Ureter (tissue), 1 donor: ENCODE measurements around the gene WNT3A. TPM values are rescaled to one million over a fixed set of nuclear protein-coding genes. Genes with fewer than 3 reads are reported as not detected.

Source experiments
- DNase-seq: peaks from one replicate; pipeline ENCODE4 v3.0.0-alpha.2; 2020; ENCODE audit warnings: low spot score
- total RNA-seq: library from RNA; stranded (reverse); gene quantifications from one replicate; pipeline ENCODE4 v1.2.4, GENCODE V29; 2023
- donor health status: DM: yes; HTN: yes; CAD: no.

Gene WNT3A
- total RNA-seq, 1 donor from 2014 or later, result 0.21 TPM

DNA sequence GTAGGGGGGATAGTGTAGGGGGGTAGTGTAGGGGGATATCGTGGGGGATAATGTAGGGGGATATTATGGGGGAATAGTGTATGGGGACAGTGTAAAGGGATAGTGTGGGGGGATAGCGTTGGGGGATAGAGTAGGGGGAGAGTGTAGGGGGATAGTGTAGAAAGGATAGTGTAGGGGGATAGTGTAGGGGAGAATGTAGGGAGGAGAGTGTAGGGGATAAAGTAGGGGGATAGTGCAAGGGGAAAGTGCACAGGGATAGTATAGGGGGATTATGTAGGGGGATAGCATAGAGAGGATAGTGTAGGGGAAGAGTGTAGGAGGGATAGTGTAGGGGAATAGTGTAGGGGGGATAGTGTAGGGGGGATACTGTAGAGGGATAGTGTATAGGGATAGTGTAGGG lies 63.4 kb downstream of the WNT3A start:
- no peak for DNase-seq

- DNase-seq, result no peak
These were observed 64.1 kb downstream of the WNT3A start for GRCh38 chr1:228070851-228071250.

DNA sequence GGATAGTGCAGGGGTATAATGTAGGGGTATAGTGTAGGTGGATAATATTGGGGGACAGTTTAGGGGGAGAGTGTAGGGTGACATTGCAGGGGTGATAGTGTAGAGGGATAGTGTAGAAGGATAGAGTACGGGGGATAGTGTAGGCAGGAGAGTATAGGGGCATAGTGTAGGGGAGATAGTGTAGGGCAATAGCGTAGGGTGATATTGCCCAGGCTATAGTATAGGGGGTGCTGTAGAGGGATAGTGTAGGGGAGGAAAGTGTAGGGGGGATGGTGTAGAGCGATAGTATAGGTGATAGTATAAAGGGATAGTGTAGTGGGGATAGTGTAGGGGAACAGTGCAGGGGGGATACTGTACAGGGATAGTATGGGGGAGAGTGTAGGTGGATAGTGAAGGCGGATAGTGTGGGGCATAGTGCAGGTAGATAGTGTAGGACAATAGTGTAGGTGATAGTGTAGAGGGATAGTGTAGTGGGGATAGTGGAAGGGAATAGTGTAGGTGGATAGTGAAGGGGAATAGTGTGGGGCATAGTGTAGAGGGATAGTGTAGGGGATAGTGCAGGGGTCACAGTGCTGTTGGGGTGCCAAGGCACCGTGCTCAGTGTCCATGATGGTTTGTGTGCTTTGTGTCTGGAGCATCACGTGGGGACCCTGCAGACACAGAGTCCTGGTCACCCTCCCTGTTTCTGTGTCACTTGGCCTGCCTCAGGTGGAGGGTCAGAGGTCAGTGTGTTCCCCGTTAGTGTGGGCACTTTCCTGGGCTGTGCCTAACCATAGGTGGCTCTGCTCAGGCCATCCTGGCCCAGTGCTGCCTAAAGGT lies 65.2 kb downstream of the WNT3A start:
- DNase-seq, result no peak

GRCh38 chr1:228072658-228073043 lies 65.9 kb downstream of the WNT3A start:
- DNase-seq, result no peak

DNA sequence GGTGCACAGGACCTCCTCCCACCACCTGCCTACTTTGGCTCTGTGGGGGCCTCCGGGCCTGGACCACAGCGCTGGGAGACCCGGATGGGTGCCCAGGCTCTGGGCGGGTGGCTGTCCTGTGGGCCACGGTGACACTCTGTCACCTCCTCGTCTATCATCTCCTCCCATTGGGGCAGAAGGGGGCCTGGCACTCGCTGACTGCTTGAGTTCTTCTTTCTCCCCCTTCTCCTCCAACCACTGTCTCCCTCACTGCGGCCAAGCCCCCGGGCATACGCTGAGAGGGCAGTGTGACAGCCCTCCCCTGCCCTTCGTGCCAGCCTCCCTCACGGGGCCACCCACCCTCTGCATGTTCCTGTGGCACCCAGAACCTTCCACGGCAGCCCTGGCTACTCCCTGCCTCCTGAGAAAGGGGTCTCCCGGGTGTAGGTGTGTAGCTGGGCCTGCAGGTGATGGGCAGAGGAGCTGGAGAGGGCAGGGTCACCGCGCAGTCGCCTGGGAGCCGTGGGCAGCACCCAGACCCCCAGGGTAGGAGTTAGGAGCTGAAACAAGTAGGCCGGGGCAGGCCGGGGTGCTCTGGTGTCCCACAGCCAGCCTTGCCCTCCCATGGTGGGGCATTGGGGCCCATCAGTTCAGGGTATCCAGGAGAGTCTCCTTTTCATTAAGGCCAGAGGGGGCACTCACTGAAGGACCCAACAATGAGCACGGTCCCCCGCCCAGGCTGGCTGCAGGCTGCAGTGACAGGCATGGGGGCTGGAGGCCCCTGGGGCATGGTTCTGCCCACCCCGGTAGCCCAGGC lies 66.5 kb downstream of the WNT3A start:
- DNase-seq, result no peak

DNA sequence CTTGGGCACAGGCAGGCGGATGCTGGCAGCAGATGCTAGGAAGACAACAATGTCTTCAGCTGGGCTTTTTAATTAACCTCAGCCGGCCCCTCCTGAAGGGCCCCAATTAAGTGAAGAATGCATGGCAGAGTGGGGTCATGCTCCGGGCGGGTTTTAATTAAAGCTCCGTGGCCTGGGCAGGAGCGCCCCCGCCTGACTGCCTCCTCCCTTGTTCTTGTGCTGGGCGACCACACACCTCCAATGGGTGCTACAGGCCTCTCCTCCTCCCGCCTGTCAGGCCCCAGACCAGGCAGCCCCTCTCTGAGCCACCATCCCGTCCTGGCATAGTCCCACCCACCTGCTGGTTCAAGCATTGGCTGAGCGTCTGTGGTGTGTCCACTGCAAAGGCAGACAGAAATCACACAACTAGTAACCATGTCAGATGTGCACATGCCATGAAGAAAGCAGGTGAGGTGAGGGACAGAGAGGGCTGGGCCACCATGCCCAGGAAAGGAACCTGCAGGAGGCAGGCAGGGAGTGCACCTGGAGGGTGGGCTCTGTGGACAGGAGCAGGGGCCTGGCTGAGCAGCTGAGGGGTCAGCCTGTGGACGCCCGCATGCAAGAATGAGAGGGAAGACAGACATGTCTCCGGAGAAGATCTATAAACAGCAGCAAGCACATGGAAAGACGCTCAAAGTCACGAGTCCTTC lies 67.2 kb downstream of the WNT3A start:
- DNase-seq, result no peak

- DNase-seq, result no peak
These were observed 68.3 kb downstream of the WNT3A start for GRCh38 chr1:228074954-228075730.

GRCh38 chr1:228075801-228076271 lies 69.0 kb downstream of the WNT3A start:
- DNase-seq, result no peak

- no peak for DNase-seq
These were observed 70.1 kb downstream of the WNT3A start for GRCh38 chr1:228076796-228077430.

- DNase-seq, result no peak
These were observed 71.0 kb downstream of the WNT3A start for GRCh38 chr1:228077565-228078330.

- no peak for DNase-seq
These were observed 72.2 kb downstream of the WNT3A start for GRCh38 chr1:228079013-228079412.

- DNase-seq, result no peak
These were observed 72.9 kb downstream of the WNT3A start for GRCh38 chr1:228079601-228080263.

GRCh38 chr1:228081144-228081543 lies 74.3 kb downstream of the WNT3A start:
- DNase-seq, result no peak

DNA sequence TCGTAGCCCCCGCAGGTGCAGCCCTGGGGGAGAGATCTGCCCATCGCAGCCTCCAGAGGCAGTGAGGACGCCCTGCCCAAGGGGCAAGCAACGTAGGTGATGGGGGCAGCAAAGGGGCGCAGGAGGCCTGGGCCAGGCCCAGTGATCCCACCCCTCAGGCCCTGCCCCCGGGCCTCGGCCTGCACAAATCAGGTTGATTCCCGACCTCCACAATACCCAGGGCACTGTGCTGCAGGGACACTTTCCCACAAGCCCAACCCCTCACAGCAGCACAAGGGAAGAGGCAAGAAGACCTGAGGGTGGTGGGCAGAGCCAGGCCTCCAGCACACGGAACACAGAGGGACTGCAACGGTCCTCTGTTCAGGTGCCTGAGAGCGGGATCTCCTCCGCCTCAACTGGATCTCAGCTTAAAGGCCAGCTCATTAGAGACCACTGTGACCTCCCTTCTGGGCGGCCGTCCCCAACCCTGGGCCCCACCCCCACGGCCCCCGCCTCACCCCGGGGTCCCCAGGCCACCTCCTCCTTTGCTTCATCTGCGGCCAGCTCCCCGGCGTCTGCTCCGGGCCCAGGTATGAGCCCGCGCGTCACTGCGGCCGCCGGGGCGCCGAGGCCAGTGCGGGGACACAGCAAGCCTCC lies 74.9 kb downstream of the WNT3A start:
- DNase-seq, result no peak

DNA sequence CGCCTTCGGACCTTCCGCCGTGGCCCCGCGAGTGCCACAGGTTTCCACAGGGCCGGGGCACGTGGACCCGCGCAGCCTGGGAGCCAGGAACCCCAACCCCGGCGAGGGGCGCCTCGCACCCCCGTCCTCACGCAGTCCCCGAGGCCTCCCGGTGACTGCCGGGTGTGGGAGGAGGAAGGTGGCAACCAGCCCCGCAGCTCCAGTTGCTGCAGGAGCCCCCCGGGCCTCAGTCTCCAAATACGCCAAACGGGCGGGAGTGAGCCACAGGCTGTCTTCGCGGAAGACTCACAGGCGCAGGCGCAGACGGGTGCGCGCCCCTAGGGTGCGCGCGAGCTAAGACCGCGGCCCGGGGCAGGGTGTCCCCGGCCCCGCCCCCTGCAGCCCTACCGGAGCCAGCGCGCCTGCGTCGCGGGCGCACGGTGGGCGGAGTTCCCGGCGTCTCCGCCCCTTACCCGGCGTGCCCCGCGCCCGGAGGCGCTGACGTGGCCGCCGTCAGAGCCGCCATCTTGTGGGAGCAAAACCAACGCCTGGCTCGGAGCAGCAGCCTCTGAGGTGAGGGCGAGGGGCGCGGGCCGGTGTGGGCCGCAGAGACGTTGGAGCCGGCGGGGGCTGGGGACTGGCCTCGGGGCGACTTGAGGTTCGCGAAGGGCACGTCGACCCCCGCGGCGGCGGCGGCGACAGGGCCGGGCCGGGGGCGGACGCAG lies 75.6 kb downstream of the WNT3A start, which contains the start of gene ARF1:
ARF1 (plus strand) TSS at position 495 of the 704 bp plus-strand sequence. CDS start 14,407 bp downstream, outside the sequence.
- peak; percentile 92 for DNase-seq

- peak; percentile 68 for DNase-seq
These were observed 76.4 kb downstream of the WNT3A start for GRCh38 chr1:228082918-228083870.

DNA sequence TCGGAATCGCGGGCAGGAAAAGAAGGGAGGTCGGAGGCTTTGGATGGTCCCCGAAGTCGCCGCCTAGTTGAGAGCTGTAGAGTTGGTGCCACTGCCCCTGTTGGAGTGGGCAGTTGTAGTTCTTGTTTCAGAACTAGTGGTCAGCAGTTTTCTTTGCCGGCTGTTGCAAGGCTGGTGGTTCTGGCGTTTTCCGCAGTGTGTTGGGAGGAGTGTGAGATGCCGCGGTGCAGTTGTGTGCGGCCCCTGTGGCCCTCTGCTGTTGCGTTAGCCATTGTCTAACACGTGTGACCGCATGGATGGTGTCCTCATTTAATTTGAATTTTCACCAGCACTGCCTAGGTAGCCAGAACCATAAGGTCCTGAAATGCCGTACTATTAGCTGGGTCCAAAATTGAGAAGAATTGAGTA lies 77.1 kb downstream of the WNT3A start:
- DNase-seq, result no peak
